ENCODE results near the gene ACAD9.

DNA sequence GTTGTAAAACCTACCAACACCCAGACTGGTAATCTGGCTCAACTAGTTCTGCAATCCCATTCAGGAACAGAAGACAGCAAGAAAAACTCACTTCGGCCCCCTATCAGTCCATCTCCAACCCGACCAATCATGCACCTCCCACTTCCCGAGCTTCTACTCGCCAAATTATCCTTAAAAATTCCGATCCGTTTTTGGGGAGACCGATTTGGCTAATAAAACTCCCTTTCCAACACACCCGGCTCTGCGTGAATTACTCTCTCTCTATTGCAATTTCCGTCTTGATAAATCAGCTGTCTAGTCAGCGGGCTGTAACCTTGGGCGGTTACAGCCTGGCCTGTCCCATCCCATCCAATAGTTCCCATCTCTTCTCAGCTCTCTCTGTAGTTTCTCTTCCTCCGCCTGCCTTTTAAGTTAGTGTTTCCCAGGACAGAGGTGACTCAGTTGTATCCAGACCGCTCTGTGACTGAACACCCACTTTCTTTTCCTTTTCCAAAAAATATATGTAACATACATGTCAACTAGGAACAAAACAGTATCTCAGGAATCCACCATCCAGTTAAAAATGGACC, 780 bp upstream of the ACAD9 start:
- TF ChIP-seq, protein P1, sequence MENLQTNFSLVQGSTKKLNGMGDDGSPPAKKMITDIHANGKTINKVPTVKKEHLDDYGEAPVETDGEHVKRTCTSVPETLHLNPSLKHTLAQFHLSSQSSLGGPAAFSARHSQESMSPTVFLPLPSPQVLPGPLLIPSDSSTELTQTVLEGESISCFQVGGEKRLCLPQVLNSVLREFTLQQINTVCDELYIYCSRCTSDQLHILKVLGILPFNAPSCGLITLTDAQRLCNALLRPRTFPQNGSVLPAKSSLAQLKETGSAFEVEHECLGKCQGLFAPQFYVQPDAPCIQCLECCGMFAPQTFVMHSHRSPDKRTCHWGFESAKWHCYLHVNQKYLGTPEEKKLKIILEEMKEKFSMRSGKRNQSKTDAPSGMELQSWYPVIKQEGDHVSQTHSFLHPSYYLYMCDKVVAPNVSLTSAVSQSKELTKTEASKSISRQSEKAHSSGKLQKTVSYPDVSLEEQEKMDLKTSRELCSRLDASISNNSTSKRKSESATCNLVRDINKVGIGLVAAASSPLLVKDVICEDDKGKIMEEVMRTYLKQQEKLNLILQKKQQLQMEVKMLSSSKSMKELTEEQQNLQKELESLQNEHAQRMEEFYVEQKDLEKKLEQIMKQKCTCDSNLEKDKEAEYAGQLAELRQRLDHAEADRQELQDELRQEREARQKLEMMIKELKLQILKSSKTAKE (IDR thresholded peaks at IDR 0.05; ENCODE audit: low read depth, poor library complexity, severe bottlenecking), result no peak
- TF ChIP-seq ZNF274 (IDR thresholded peaks at IDR 0.05; ENCODE audit: insufficient read depth, insufficient read length) (no peak), SPI1 (IDR thresholded peaks at IDR 0.05; ENCODE audit: borderline replicate concordance, insufficient read depth, low read depth, low read length) (no peak), EZH2 (IDR thresholded peaks at IDR 0.05; ENCODE audit: borderline replicate concordance, control insufficient read depth, low read depth, low read length) (no peak)
- TF ChIP-seq, protein P2, sequence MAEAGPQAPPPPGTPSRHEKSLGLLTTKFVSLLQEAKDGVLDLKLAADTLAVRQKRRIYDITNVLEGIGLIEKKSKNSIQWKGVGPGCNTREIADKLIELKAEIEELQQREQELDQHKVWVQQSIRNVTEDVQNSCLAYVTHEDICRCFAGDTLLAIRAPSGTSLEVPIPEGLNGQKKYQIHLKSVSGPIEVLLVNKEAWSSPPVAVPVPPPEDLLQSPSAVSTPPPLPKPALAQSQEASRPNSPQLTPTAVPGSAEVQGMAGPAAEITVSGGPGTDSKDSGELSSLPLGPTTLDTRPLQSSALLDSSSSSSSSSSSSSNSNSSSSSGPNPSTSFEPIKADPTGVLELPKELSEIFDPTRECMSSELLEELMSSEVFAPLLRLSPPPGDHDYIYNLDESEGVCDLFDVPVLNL (IDR thresholded peaks at IDR 0.05; ENCODE audit: low read depth, low read length), result no peak
- TF ChIP-seq, protein P3, sequence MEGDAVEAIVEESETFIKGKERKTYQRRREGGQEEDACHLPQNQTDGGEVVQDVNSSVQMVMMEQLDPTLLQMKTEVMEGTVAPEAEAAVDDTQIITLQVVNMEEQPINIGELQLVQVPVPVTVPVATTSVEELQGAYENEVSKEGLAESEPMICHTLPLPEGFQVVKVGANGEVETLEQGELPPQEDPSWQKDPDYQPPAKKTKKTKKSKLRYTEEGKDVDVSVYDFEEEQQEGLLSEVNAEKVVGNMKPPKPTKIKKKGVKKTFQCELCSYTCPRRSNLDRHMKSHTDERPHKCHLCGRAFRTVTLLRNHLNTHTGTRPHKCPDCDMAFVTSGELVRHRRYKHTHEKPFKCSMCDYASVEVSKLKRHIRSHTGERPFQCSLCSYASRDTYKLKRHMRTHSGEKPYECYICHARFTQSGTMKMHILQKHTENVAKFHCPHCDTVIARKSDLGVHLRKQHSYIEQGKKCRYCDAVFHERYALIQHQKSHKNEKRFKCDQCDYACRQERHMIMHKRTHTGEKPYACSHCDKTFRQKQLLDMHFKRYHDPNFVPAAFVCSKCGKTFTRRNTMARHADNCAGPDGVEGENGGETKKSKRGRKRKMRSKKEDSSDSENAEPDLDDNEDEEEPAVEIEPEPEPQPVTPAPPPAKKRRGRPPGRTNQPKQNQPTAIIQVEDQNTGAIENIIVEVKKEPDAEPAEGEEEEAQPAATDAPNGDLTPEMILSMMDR (IDR thresholded peaks at IDR 0.05 in 2 of 3, conservative IDR thresholded peaks at IDR 0.05 in 1 of 3; ENCODE audit: control insufficient read depth in 2 of 3, extremely low read depth in 1 of 3, insufficient read depth in 1 of 3, low read depth in 3 of 3, low read length in 3 of 3), result no peak
- TF ChIP-seq, protein P4, sequence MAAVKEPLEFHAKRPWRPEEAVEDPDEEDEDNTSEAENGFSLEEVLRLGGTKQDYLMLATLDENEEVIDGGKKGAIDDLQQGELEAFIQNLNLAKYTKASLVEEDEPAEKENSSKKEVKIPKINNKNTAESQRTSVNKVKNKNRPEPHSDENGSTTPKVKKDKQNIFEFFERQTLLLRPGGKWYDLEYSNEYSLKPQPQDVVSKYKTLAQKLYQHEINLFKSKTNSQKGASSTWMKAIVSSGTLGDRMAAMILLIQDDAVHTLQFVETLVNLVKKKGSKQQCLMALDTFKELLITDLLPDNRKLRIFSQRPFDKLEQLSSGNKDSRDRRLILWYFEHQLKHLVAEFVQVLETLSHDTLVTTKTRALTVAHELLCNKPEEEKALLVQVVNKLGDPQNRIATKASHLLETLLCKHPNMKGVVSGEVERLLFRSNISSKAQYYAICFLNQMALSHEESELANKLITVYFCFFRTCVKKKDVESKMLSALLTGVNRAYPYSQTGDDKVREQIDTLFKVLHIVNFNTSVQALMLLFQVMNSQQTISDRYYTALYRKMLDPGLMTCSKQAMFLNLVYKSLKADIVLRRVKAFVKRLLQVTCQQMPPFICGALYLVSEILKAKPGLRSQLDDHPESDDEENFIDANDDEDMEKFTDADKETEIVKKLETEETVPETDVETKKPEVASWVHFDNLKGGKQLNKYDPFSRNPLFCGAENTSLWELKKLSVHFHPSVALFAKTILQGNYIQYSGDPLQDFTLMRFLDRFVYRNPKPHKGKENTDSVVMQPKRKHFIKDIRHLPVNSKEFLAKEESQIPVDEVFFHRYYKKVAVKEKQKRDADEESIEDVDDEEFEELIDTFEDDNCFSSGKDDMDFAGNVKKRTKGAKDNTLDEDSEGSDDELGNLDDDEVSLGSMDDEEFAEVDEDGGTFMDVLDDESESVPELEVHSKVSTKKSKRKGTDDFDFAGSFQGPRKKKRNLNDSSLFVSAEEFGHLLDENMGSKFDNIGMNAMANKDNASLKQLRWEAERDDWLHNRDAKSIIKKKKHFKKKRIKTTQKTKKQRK (IDR thresholded peaks at IDR 0.05; ENCODE audit: low read depth, low read length), result no peak
- TF ChIP-seq, protein P5, sequence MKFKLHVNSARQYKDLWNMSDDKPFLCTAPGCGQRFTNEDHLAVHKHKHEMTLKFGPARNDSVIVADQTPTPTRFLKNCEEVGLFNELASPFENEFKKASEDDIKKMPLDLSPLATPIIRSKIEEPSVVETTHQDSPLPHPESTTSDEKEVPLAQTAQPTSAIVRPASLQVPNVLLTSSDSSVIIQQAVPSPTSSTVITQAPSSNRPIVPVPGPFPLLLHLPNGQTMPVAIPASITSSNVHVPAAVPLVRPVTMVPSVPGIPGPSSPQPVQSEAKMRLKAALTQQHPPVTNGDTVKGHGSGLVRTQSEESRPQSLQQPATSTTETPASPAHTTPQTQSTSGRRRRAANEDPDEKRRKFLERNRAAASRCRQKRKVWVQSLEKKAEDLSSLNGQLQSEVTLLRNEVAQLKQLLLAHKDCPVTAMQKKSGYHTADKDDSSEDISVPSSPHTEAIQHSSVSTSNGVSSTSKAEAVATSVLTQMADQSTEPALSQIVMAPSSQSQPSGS (IDR thresholded peaks at IDR 0.05; ENCODE audit: low read length), result no peak

Data from GM12878 (cell line).